Ishikawa (cell line): ENCODE data around the gene TIAM2.

Experiments used
- CEBPB ChIP-seq: IDR thresholded peaks from 2 replicates; pipeline ENCODE4 v1.6.1; 2012
- CREB1 ChIP-seq: IDR thresholded peaks from 2 replicates; pipeline ENCODE4 v1.6.1; 2012; ENCODE audit warnings: low read depth
- EGR1 ChIP-seq: IDR thresholded peaks from 2 replicates; pipeline ENCODE4 v1.6.1; 2012
- EP300 ChIP-seq: IDR thresholded peaks from 2 replicates; pipeline ENCODE4 v1.6.1; 2012; ENCODE audit warnings: borderline replicate concordance
- FOXM1 ChIP-seq: IDR thresholded peaks from 2 replicates; pipeline ENCODE4 v1.6.1; 2012; ENCODE audit warnings: low read depth, borderline replicate concordance
- MAX ChIP-seq: IDR thresholded peaks from 2 replicates; pipeline ENCODE4 v1.6.1; 2012
- NFIC ChIP-seq: IDR thresholded peaks from 2 replicates; pipeline ENCODE4 v1.6.1; 2012
- RAD21 ChIP-seq: IDR thresholded peaks from 2 replicates; pipeline ENCODE4 v1.6.1; 2012; ENCODE audit warnings: low read depth
- REST ChIP-seq: IDR thresholded peaks from 2 replicates; pipeline ENCODE4 v1.6.1; 2012; ENCODE audit warnings: low read depth, mild to moderate bottlenecking
- TAF1 ChIP-seq: IDR thresholded peaks from 2 replicates; pipeline ENCODE4 v1.6.1; 2012; ENCODE audit warnings: low read depth, mild to moderate bottlenecking
- TCF12 ChIP-seq: IDR thresholded peaks from 2 replicates; pipeline ENCODE4 v1.6.1; 2012; ENCODE audit warnings: low read depth
- TEAD4 ChIP-seq: IDR thresholded peaks from 2 replicates; pipeline ENCODE4 v1.6.1; 2012
- USF1 ChIP-seq: IDR thresholded peaks from 2 replicates; pipeline ENCODE4 v1.6.1; 2012
- YY1 ChIP-seq: IDR thresholded peaks from 2 replicates; pipeline ENCODE4 v1.6.1; 2012; ENCODE audit warnings: low read depth
- ZBTB7A ChIP-seq: IDR thresholded peaks from 2 replicates; pipeline ENCODE4 v1.6.1; 2012; ENCODE audit warnings: low read depth

The TIAM2 gene

GRCh38 chr6:155234167-155234566, 239.1 kb downstream of the TIAM2 start:
- TF ChIP-seq FOXM1 (no peak), EGR1 (no peak), TEAD4 (no peak), MAX (no peak), ZBTB7A (no peak), CEBPB (no peak), TAF1 (no peak), CREB1 (no peak), TCF12 (no peak), RAD21 (no peak), NFIC (no peak), REST (no peak), YY1 (no peak), USF1 (no peak), EP300 (no peak)

GRCh38 chr6:155234687-155235086, 239.6 kb downstream of the TIAM2 start:
- TF ChIP-seq TEAD4 = peak; percentile 21; the same call in 1 of the 2 replicates
- TF ChIP-seq NFIC = no peak

- no peak for TF ChIP-seq REST
- no peak for TF ChIP-seq EGR1
- TF ChIP-seq MAX = no peak
- no peak for TF ChIP-seq RAD21
- no peak for TF ChIP-seq TEAD4
- TF ChIP-seq EP300 = no peak
- TF ChIP-seq NFIC = no peak
- TF ChIP-seq ZBTB7A = no peak
- TF ChIP-seq CREB1 = no peak
- TF ChIP-seq TCF12 = no peak
- no peak for TF ChIP-seq TAF1
Measured at GRCh38 chr6:155235087-155235486, 240.0 kb downstream of the TIAM2 start.

- TF ChIP-seq TCF12 = no peak
- no peak for TF ChIP-seq EP300
- no peak for TF ChIP-seq USF1
- no peak for TF ChIP-seq RAD21
- TF ChIP-seq YY1 = no peak
- TF ChIP-seq TEAD4 = no peak
- no peak for TF ChIP-seq CEBPB
- no peak for TF ChIP-seq FOXM1
- TF ChIP-seq REST = no peak
- no peak for TF ChIP-seq EGR1
- TF ChIP-seq MAX = no peak
- no peak for TF ChIP-seq NFIC
- no peak for TF ChIP-seq CREB1
- TF ChIP-seq ZBTB7A = no peak
- TF ChIP-seq TAF1 = no peak
Measured at GRCh38 chr6:155237613-155238012, 242.5 kb downstream of the TIAM2 start.

- no peak for TF ChIP-seq TCF12
- TF ChIP-seq NFIC = no peak
- TF ChIP-seq REST = no peak
- TF ChIP-seq YY1 = no peak
- TF ChIP-seq TEAD4 = no peak
- TF ChIP-seq RAD21 = no peak
- no peak for TF ChIP-seq MAX
Measured at GRCh38 chr6:155240905-155241600, 245.9 kb downstream of the TIAM2 start.
